Activated naive CD8-positive, alpha-beta T cell treated with anti-CD3 and anti-CD28 coated beads, Interleukin-2, amount 10 ng/mL, durations not matched to agents 7 days and 5 days (primary cell): ENCODE results near the gene ZNF407. TPM values are rescaled to one million over a fixed set of nuclear protein-coding genes. Genes with fewer than 3 reads are reported as not detected.
A peak's percentile ranks its signal among the peaks of the same experiment; 100 is the strongest.

Experiments used
- ATAC-seq: fragments of 150-1000 bp; cut with Tn5 transposase; one replicate; pipeline ENCODE4 v1.10.0; 2021; ENCODE audit warnings: low read depth, moderate library complexity
- POLR2A ChIA-PET: fragments of 350-600 bp; sonication (Branson Sonifier 250); formaldehyde crosslinking; loops from one replicate; lab custom pipeline; 2021; ENCODE audit warnings: antibody characterized with exemption; lab: Charles Lee
- DNase-seq: peaks from one replicate; pipeline ENCODE4 v3.0.0; 2021
- H3K27ac Mint-ChIP-seq: one replicate; pipeline ENCODE4 v1.8.0; 2022; ENCODE audit warnings: mild to moderate bottlenecking, mixed read lengths
- H3K27me3 Mint-ChIP-seq: one replicate; pipeline ENCODE4 v1.8.0; 2022; ENCODE audit warnings: mild to moderate bottlenecking, moderate library complexity, mixed read lengths
- H3K36me3 Mint-ChIP-seq: one replicate; pipeline ENCODE4 v1.8.0; 2021; ENCODE audit warnings: mild to moderate bottlenecking, mixed read lengths
- H3K4me1 Mint-ChIP-seq: one replicate; pipeline ENCODE4 v1.8.0; 2021; ENCODE audit warnings: mixed read lengths
- H3K4me3 Mint-ChIP-seq: one replicate; pipeline ENCODE4 v1.8.0; 2022; ENCODE audit warnings: mild to moderate bottlenecking, moderate library complexity, mixed read lengths
- H3K9me3 Mint-ChIP-seq: one replicate; pipeline ENCODE4 v1.8.0; 2021; ENCODE audit warnings: mixed read lengths
- total RNA-seq, 2 experiments: library from RNA; stranded (reverse); gene quantifications; one replicate each; pipeline ENCODE4 v1.2.3, GENCODE V29; 2021

The ZNF407 gene
- total RNA-seq, 2 experiments from 2014 or later = 16.9 to 17.1 TPM

DNA sequence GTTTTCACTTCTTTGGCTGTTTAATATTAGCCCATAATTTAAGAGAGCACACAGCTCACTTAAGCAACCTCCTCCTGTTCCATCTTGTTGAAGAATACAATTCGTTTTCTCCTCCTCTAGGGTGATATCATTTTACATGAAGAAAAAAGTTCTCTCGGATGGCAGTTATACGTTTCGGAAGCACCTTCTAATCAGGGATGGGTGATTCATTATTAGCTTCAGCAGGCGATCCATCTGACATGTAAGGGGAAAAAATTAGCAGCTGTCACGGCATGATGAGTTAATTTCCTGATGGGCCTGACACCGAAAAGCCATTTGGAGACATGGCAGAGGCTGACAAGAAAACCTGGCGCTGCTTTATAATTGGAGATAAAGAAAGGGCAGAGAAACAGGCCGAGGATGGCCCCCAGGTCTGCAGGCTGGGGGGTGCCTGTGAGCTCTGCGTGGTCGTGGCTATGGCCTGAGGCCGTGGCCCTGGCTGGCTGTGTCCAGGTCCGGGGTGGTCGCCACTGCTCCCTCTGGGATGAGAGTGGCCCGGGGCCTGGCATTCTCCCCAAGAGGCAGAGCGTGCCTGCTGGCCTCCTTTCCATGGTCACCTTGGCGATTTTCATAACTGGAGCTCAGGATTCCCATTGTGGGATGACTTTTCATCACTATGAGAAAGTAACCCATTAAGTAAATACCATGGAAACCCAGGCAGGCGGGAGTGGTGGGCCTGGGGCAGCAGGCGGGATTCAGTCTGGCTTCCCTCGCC lies 471.2 kb downstream of the ZNF407 start:
- Mint-ChIP-seq H3K4me3 (no peak overlapping the region), H3K27me3 (no peaks in the 10 kb centered on the region), H3K27ac (no peak overlapping the region), H3K9me3 (no peaks in the 10 kb centered on the region), H3K36me3 (peaks cover 4% of the 10 kb centered on the region), H3K4me1 (peaks cover 17% of the 10 kb centered on the region)
- POLR2A ChIA-PET = no interaction called here
- no peak for ATAC-seq
- no peak for DNase-seq

DNA sequence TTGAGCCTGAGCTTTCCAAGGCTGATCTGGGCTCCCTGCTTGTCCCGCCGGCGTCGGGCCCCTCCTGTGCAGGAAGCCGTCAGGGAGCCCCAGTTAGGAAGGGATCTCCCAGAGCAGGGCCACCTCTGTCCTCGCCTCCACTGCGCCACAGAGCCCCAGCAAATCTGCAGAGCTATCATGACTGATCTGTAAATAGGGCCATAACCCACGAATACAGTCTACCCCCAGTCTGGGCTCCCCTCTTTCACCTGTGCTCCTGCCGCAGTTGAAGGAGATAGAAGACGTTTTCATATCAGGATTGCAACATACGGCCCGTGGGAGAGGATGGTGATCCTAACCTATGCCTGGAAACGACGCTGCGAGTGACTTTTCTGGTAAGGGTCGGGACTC lies 472.6 kb downstream of the ZNF407 start:
- H3K4me1 Mint-ChIP-seq = peaks cover 17% of the 10 kb centered on the region
- H3K9me3 Mint-ChIP-seq = peaks cover 5% of the 10 kb centered on the region
- peaks cover 8% of the 10 kb centered on the region for H3K36me3 Mint-ChIP-seq
- ATAC-seq (no peak), DNase-seq (no peak)
- POLR2A ChIA-PET = interaction anchor here (2.0 kb wide), 1 partner anchor 139 kb away, joined by 14 read pairs; the partner anchor contains the start of genes PTGR3 and TSHZ1
- no peaks in the 10 kb centered on the region for H3K27me3 Mint-ChIP-seq
- H3K27ac Mint-ChIP-seq = peak overlapping the region; percentile 99
- peak overlapping the region; percentile 87 for H3K4me3 Mint-ChIP-seq

DNA sequence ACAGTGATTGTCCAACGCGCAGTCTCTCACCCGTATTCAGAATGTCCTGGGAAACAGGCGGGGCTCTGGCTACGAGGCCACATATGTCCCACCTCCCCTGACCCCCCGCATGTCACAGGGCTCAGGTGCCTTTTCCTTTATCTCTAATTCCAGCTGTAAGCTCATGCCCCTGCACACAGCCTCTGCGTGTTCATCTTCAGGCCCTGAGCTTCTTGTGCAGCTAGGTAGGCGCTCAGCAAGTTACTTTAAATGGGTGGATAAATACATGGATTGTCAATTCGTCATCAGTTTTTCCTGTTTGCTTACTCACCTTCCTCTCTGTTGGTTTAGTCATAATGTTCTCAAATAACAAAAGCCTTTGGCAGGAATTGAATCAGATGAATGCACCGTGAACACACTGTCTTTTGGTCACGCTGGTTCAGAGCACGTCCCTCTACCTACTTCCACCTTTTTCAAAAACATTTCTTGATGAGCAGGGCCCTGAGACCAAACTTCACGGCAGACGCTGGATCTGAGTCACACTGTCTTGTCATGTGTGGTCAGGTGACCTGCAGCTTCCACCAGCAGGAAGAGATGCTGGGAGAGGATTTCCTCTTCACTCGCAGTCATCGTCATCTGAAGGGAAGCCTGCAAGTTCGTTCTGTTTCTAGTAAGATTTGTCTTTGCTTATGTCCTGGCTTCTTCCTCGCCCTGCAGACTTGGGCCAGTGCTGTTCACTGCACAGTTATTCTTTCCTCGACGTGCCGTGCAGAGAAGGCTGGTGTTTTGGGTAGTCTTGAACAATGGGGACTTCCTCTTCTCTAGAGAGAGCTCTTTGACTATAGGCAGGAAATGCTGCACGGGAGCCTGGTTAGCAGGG lies 473.2 kb downstream of the ZNF407 start:
- Mint-ChIP-seq H3K27me3 (no peaks in the 10 kb centered on the region), H3K4me3 (peak overlapping the region; percentile 87), H3K9me3 (peaks cover 5% of the 10 kb centered on the region), H3K4me1 (peaks cover 17% of the 10 kb centered on the region), H3K27ac (peak overlapping the region; percentile 99), H3K36me3 (peaks cover 8% of the 10 kb centered on the region)
- POLR2A ChIA-PET = interaction anchor here (1.0 to 2.0 kb wide), 4 partner anchors 41 to 439 kb away, joined by 3 to 14 read pairs (median 3); partner anchors contain the start of genes PTGR3 and TSHZ1
- DNase-seq (peak; percentile 70), ATAC-seq (peak; percentile 89)

DNA sequence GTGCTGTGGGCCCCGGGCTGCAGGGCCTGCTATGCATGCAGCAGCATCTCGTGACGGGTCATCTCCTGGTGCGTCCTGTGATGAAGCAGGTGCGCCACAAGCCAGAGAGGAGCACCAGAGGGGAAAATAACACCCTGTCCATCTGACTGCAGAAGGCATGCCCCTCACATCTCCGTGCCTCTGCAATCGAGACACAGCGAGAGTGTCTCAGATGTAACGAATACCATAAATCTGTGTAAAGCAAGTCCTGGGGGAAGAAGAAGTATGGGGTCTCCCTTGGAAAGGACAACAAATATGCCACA lies 473.8 kb downstream of the ZNF407 start:
- H3K4me3 Mint-ChIP-seq = peak overlapping the region; percentile 87
- POLR2A ChIA-PET = interaction anchor here (1.0 to 2.0 kb wide), 4 partner anchors 42 to 440 kb away, joined by 3 to 14 read pairs (median 3); partner anchors contain the start of genes PTGR3 and TSHZ1
- no peak for DNase-seq
- H3K9me3 Mint-ChIP-seq = peaks cover 6% of the 10 kb centered on the region
- H3K36me3 Mint-ChIP-seq = peaks cover 8% of the 10 kb centered on the region
- H3K4me1 Mint-ChIP-seq = peaks cover 17% of the 10 kb centered on the region
- no peaks in the 10 kb centered on the region for H3K27me3 Mint-ChIP-seq
- ATAC-seq = no peak
- peak overlapping the region; percentile 99 for H3K27ac Mint-ChIP-seq

DNA sequence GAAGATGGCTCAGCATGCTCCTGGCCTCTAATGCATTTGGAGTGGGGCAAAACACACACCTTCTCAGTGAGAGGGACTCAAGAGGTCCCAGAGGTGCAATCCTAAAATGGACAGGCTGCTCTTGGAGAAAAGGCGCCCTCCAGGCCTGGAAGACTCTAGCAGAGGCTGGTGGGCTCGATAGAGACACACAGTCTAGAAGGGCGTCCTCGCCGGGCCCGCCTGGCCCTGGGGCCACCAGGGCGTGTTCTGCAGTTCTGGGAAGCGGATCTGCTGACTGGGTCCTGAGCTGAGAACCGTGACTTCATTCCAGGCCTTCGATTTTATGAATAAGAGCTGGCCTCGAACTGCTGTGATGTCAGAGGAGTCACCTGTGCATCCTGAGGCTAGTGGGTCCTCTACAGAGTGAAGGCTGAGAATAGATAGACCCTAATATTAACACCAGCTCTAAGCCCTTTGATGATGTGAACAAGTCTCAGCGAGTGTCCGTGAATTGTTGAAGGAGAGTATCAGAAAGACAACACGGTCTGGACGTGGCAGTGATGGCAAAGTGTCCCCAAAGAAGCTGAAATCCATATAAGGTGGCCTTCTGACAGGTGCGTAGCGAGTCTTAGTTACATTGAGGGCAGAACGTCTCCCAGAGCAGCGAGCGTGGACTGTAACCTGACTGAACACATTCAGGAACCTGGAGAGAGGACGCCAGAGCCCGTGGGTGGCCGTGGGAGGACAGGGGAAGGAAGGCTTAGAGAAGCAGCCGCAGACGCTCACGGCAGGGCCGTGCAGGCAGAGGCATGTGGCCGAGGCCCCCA lies 474.4 kb downstream of the ZNF407 start:
- DNase-seq (no peak), ATAC-seq (no peak)
- H3K9me3 Mint-ChIP-seq = peaks cover 7% of the 10 kb centered on the region
- H3K27ac Mint-ChIP-seq = peak overlapping the region; percentile 99
- POLR2A ChIA-PET = interaction anchor here (1.0 to 2.0 kb wide), 4 partner anchors 43 to 440 kb away, joined by 3 to 14 read pairs (median 3); partner anchors contain the start of genes PTGR3 and TSHZ1
- H3K4me3 Mint-ChIP-seq = peak overlapping the region; percentile 87
- H3K27me3 Mint-ChIP-seq = no peaks in the 10 kb centered on the region
- H3K36me3 Mint-ChIP-seq = peaks cover 8% of the 10 kb centered on the region
- H3K4me1 Mint-ChIP-seq = peaks cover 17% of the 10 kb centered on the region

DNA sequence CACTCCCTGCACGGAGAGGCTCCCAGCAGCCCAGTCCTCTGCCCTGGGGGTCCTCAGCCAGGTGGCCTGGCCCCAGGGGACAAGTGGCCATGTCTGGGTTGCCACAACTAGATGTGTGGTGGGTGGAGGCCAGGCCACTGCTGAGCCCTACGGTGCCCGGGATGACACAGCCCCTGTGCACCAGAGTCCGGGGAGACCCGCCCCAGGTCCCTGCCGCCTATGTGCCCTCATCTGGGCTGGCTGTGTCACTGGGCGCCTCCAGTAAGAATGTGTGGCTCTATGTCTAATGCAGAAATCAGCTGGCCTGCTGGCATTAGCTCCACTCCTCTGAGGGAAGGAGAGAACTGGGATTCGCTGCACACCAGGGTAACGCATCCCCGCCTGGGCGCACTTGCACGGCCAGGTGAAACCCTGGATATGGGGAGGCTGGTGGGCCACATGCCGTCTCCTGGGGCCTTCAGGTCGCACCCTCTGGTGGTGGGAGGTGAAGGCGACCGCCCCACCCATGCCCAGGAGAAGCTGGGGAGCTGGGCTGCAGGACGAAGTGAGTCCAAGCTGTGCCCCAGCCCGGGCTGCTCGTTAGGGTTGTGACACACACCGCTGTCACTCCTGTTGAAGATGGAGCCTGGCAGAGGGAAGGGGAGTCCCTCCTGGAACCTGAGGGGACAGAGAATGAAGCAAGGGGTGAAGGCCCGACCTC lies 475.2 kb downstream of the ZNF407 start:
- ATAC-seq (no peak), DNase-seq (no peak)
- H3K4me3 Mint-ChIP-seq = no peak overlapping the region
- H3K27ac Mint-ChIP-seq = no peak overlapping the region
- H3K4me1 Mint-ChIP-seq = peaks cover 17% of the 10 kb centered on the region
- peaks cover 10% of the 10 kb centered on the region for H3K9me3 Mint-ChIP-seq
- POLR2A ChIA-PET = no interaction called here
- H3K36me3 Mint-ChIP-seq = peaks cover 8% of the 10 kb centered on the region
- no peaks in the 10 kb centered on the region for H3K27me3 Mint-ChIP-seq

DNA sequence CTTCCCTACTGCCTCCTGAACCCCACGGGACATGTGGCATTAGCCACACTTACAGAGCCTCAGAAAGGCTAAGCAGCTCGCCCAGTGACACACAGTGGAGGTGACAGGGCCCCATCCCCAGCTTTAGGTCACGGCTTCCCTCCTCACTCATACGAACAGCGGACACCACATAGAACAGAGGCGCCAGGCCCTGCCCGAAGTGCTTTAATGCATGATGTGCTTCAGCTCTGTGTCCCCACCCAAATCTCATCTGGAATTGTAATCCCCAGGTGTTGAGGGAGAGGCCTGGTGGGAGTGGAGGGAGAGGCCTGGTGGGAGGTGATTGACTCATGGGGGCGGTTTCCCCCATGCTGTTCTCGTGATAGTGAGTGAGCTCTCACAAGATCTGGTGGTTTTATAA lies 476.0 kb downstream of the ZNF407 start:
- peaks cover 5% of the 10 kb centered on the region for H3K27me3 Mint-ChIP-seq
- DNase-seq = no peak
- H3K36me3 Mint-ChIP-seq = peaks cover 8% of the 10 kb centered on the region
- H3K4me1 Mint-ChIP-seq = peaks cover 17% of the 10 kb centered on the region
- H3K4me3 Mint-ChIP-seq = no peak overlapping the region
- no peak overlapping the region for H3K27ac Mint-ChIP-seq
- no peak for ATAC-seq
- POLR2A ChIA-PET = no interaction called here
- H3K9me3 Mint-ChIP-seq = peaks cover 13% of the 10 kb centered on the region

DNA sequence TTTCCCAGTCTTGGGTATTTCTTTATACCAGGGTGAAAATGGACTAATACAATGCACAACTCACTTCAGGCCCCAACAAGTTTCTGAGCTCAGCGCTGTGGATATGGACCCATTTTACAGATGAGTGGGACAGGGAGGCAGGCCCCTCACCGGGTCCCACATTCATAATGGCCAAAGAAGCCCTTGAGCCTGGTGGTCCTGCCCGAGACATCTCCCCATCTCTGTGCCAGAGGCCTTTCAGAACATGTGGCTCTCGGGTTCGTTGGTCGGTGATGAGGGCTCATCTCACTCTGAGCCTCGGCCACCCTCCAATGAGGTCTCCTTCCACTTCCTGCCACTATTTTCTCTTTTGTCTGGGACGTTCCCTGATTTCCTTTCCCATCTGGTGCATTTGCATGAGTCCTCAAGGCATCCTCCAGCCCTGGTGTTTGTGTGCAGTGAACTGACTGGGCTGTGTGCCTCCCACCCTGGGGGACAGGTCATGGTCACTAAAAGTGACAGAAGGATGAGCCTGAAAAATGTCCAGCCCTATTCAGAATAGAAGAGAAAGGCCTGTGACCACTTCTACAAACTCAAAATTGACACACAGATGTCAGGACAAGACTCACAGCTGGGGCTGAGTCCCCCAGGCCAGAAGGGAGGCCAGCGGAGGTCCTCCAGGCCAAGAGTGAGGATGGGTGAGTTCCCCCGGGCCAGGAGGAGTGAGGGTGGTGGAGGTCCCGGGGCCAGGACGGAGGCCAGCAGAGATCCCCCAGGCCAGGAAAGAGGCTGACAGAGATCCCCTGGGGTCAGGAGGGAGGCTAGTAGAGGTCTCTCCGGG lies 476.7 kb downstream of the ZNF407 start:
- no peak overlapping the region for H3K27ac Mint-ChIP-seq
- ATAC-seq (no peak), DNase-seq (no peak)
- POLR2A ChIA-PET = no interaction called here
- H3K27me3 Mint-ChIP-seq = peaks cover 5% of the 10 kb centered on the region
- no peak overlapping the region for H3K4me3 Mint-ChIP-seq
- H3K36me3 Mint-ChIP-seq = peaks cover 8% of the 10 kb centered on the region
- peaks cover 17% of the 10 kb centered on the region for H3K4me1 Mint-ChIP-seq
- peaks cover 19% of the 10 kb centered on the region for H3K9me3 Mint-ChIP-seq

DNA sequence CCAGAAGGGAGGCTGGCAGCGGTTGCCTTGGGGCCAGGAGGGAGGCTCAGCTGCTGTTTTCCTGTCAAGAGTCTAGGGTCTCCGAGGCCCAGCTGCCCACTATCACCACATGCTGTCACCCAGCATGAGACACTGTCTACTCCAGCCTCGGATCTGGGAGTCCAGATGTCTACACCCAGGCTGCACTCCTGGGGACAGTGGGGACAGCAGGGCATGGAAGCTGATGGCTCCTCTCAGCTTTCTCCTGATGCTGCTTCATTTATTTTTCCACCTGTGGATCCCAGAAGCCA lies 477.3 kb downstream of the ZNF407 start:
- DNase-seq = no peak
- Mint-ChIP-seq H3K9me3 (peaks cover 19% of the 10 kb centered on the region), H3K27ac (no peak overlapping the region), H3K4me3 (no peak overlapping the region), H3K36me3 (peaks cover 8% of the 10 kb centered on the region), H3K27me3 (peaks cover 5% of the 10 kb centered on the region), H3K4me1 (peaks cover 17% of the 10 kb centered on the region)
- ATAC-seq = no peak
- POLR2A ChIA-PET = no interaction called here

DNA sequence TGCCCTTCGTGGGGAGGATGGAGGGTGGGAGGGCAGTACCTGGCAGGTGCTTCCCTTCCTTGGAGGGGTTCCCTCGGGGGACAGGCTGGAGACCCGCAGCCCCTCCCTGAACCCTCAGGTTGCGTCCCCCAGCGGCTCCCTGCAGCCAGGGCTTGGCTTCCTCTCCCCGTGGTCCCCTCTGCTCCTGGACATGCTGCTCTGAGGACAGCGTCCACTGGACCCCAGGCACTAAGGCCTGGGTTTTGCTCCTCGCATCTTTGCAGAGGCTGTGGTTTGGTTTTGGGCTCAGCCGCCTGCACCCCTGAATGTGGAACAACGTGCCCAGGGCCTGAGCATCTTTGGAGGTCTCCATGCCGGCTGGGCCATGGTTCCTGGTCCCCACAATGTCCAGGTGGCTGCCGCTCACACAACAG lies 477.8 kb downstream of the ZNF407 start:
- H3K4me1 Mint-ChIP-seq = peaks cover 15% of the 10 kb centered on the region
- H3K27me3 Mint-ChIP-seq = peaks cover 5% of the 10 kb centered on the region
- POLR2A ChIA-PET = no interaction called here
- H3K9me3 Mint-ChIP-seq = peaks cover 19% of the 10 kb centered on the region
- DNase-seq = no peak
- ATAC-seq = no peak
- H3K36me3 Mint-ChIP-seq = peaks cover 8% of the 10 kb centered on the region
- no peak overlapping the region for H3K4me3 Mint-ChIP-seq
- no peak overlapping the region for H3K27ac Mint-ChIP-seq

DNA sequence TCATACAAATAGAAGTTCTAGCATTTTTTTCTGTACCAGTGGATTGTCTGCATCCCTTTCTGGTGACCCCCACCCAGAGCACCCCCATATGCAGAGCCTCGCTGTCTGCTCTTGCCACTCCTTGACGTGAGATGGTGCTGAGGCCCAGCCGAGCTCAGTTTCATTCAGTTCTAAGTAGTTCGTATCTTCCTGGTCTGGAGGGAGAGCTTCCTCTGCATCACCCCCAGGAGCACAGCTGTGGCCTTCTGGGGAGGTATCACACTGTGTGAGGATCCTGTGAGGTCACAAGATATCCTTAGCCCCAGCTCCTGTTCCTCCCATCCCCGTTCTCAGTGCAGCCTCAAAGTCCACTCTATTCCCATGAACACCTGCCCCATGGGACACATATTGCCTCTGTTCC lies 478.6 kb downstream of the ZNF407 start:
- ATAC-seq = no peak

DNA sequence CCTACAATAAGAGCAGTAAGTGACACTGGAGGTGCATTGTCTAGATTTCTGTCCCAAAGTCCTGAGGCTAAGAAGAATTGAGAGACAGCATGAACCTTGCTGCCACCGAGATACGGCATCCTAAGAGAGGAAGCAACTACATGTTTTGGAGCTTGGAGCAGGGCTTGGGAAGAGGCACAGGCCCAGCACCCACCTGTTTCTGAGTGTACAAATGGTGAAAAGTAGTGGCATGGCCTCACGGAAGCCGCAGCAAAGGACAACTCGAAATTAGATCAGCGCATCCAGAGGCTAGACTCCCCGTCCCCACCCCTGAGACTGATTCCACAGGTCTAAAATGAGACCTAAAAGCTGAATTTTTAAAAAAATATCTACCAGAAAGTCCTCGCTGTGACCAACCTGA lies 483.8 kb downstream of the ZNF407 start:
- POLR2A ChIA-PET = no interaction called here
- no peak overlapping the region for H3K4me3 Mint-ChIP-seq

More for the DNA sequence above, 478.6 kb downstream of the ZNF407 start:
- POLR2A ChIA-PET = no interaction called here
- no peak overlapping the region for H3K27ac Mint-ChIP-seq
- DNase-seq = no peak
- H3K4me3 Mint-ChIP-seq = no peak overlapping the region
- peaks cover 19% of the 10 kb centered on the region for H3K9me3 Mint-ChIP-seq
- peaks cover 5% of the 10 kb centered on the region for H3K27me3 Mint-ChIP-seq
- peaks cover 8% of the 10 kb centered on the region for H3K36me3 Mint-ChIP-seq
- peaks cover 6% of the 10 kb centered on the region for H3K4me1 Mint-ChIP-seq

More for the DNA sequence above, 483.8 kb downstream of the ZNF407 start:
- Mint-ChIP-seq H3K27ac (no peak overlapping the region), H3K9me3 (peaks cover 15% of the 10 kb centered on the region), H3K36me3 (no peaks in the 10 kb centered on the region), H3K4me1 (no peaks in the 10 kb centered on the region), H3K27me3 (peaks cover 5% of the 10 kb centered on the region)
- ATAC-seq (no peak), DNase-seq (no peak)
